H1 (cell line): ENCODE data around the gene METAP1D. TPM values are rescaled to one million over a fixed set of nuclear protein-coding genes. Genes with fewer than 3 reads are reported as not detected.

Experiments
- BCL11A ChIP-seq, 2 experiments: IDR thresholded peaks; one replicate each; pipeline ENCODE4 v1.6.1; 2011; ENCODE audit warnings: low read depth in 2 of 2, low read length in 2 of 2, mild to moderate bottlenecking in 2 of 2
- BRCA1 ChIP-seq: IDR thresholded peaks from 2 replicates; pipeline ENCODE4 v1.6.1; 2012; ENCODE audit warnings: low read depth, low read length, improper control_type of control experiment
- CHD2 ChIP-seq: IDR thresholded peaks from 2 replicates; pipeline ENCODE4 v1.6.1; 2012; ENCODE audit warnings: low read length, improper control_type of control experiment
- CREB1 ChIP-seq: IDR thresholded peaks from 2 replicates; pipeline ENCODE4 v1.6.1; 2012; ENCODE audit warnings: inconsistent platforms
- CTCF ChIP-seq, 3 experiments: IDR thresholded peaks; 1 replicate in 2 of 3; 2 replicates in 1 of 3; pipeline versions ENCODE4 v1.5.1 to v1.6.1; 2011; ENCODE audit warnings: low read length in 3 of 3, mild to moderate bottlenecking in 3 of 3, inconsistent platforms in 2 of 3, low read depth in 1 of 3, moderate library complexity in 1 of 3; ENCODE audit not compliant: insufficient read depth in 1 of 3; ENCODE audit errors: control extremely low read depth in 1 of 3
- EZH2 ChIP-seq: fragments of 200-600 bp; sonication (generic); IDR thresholded peaks from 2 replicates; pipeline ENCODE4 v1.7.1; 2012; ENCODE audit warnings: low read depth, mild to moderate bottlenecking, moderate library complexity, low read length, inconsistent platforms; ENCODE audit not compliant: severe bottlenecking
- FOSL1 ChIP-seq: IDR thresholded peaks from 2 replicates; pipeline ENCODE4 v1.6.1; 2011; ENCODE audit warnings: mild to moderate bottlenecking, low read depth, low read length, moderate library complexity; ENCODE audit not compliant: insufficient read depth
- GABPA ChIP-seq: IDR thresholded peaks from 2 replicates; pipeline ENCODE4 v1.6.1; 2011; ENCODE audit warnings: mild to moderate bottlenecking, low read length, moderate library complexity, borderline replicate concordance; ENCODE audit not compliant: insufficient read depth
- GTF2F1 ChIP-seq: IDR thresholded peaks from 2 replicates; pipeline ENCODE4 v1.6.1; 2012; ENCODE audit warnings: low read depth, low read length, improper control_type of control experiment, borderline replicate concordance
- HDAC6 ChIP-seq: IDR thresholded peaks from one replicate; pipeline ENCODE4 v1.7.1; 2012; ENCODE audit warnings: low read depth, mild to moderate bottlenecking, inconsistent platforms, low read length, moderate library complexity
- KDM5A ChIP-seq: fragments of 200-600 bp; IDR thresholded peaks from 2 replicates; pipeline ENCODE4 v1.7.1; 2012; ENCODE audit warnings: mild to moderate bottlenecking, low read length, inconsistent platforms, mixed read lengths
- MAX ChIP-seq: IDR thresholded peaks from 2 replicates; pipeline ENCODE4 v1.6.1; 2012; ENCODE audit warnings: inconsistent platforms
- NANOG ChIP-seq: IDR thresholded peaks from 2 replicates; pipeline ENCODE4 v1.6.1; 2011; ENCODE audit warnings: low read length, low read depth, mild to moderate bottlenecking, inconsistent platforms; ENCODE audit not compliant: insufficient read depth, poor library complexity, severe bottlenecking
- POLR2A ChIP-seq, 2 experiments: IDR thresholded peaks; 1 replicate in 1 of 2; 2 replicates in 1 of 2; pipeline ENCODE4 v1.6.1; 2011; ENCODE audit warnings: low read depth in 2 of 2, low read length in 2 of 2, mild to moderate bottlenecking in 2 of 2; ENCODE audit errors: control extremely low read depth in 1 of 2
- POLR2AphosphoS5 ChIP-seq: IDR thresholded peaks from 2 replicates; pipeline ENCODE4 v1.6.1; 2011; ENCODE audit warnings: low read depth, low read length
- RFX5 ChIP-seq: IDR thresholded peaks from 2 replicates; pipeline ENCODE4 v1.6.1; 2011; ENCODE audit warnings: low read depth, low read length, improper control_type of control experiment, borderline replicate concordance
- RNF2 ChIP-seq: fragments of 200-900, 300-1000 bp; sonication (generic); IDR thresholded peaks from 2 replicates; pipeline ENCODE4 v1.7.1; 2016; ENCODE audit warnings: borderline replicate concordance, low read depth, mild to moderate bottlenecking, antibody characterized with exemption, low read length; ENCODE audit not compliant: poor library complexity, severe bottlenecking; ENCODE audit errors: missing control alignments
- RXRA ChIP-seq: IDR thresholded peaks from 2 replicates; pipeline ENCODE4 v1.6.1; 2011; ENCODE audit warnings: low read depth, mild to moderate bottlenecking, low read length, moderate library complexity; ENCODE audit not compliant: insufficient read depth
- SAP30 ChIP-seq: fragments of 300-600 bp; sonication (generic); IDR thresholded peaks from 2 replicates; pipeline ENCODE4 v1.7.1; 2012; ENCODE audit warnings: low read length, moderate library complexity, mild to moderate bottlenecking, inconsistent platforms; ENCODE audit not compliant: insufficient read depth, insufficient replicate concordance
- SIRT6 ChIP-seq: IDR thresholded peaks from one replicate; pipeline ENCODE4 v1.7.1; 2012; ENCODE audit warnings: low read length, inconsistent platforms
- TCF12 ChIP-seq: IDR thresholded peaks from 2 replicates; pipeline ENCODE4 v1.6.1; 2011; ENCODE audit warnings: low read depth, mild to moderate bottlenecking, low read length
- TEAD4 ChIP-seq: IDR thresholded peaks from 2 replicates; pipeline ENCODE4 v1.6.1; 2012; ENCODE audit warnings: low read depth, low read length, inconsistent platforms, mixed read lengths
- polyA plus RNA-seq, 7 experiments: library from polyadenylated mRNA; depleted of rRNA in 3 of 7; stranded (reverse) in 5 of 7; unstranded in 2 of 7; fragments of >200 nt in 5 of 7; fragments of 200-250 nt in 2 of 7; gene quantifications; 1 replicate in 5 of 7; 2 replicates in 1 of 7; 4 replicates in 1 of 7; pipeline versions ENCODE4 v1.2.1 to v1.2.3, GENCODE V29; 2011 to 2013; ENCODE audit warnings: missing spikeins in 2 of 7, mixed read lengths in 2 of 7
- total RNA-seq: library from RNA; stranded (reverse); fragmentation: NEBNext Ultra II Directional; extraction: Animal tissue kit (Norgen Biotek cat#: 25700); gene quantifications from 2 replicates; pipeline ENCODE4 v1.2.1, GENCODE V29; 2021

The METAP1D gene
- total and polyA plus RNA-seq, 2 of the 8 experiments (the other 6 are each of a cell fraction or from before 2014, with no cell fraction given): 3.9 to 6.2 TPM

- TF ChIP-seq EZH2 (peak; percentile 47), HDAC6 (no peak), SIRT6 (no peak), POLR2A (IDR thresholded peaks at IDR 0.05; ENCODE audit: control extremely low read depth in 1 of 2, low read depth in 2 of 2, low read length in 2 of 2) (no peak), RFX5 (no peak), GABPA (no peak), RXRA (no peak), SAP30 (no peak), FOSL1 (no peak), BRCA1 (no peak), GTF2F1 (no peak), RNF2 (peak; percentile 60), CREB1 (no peak), BCL11A (IDR thresholded peaks at IDR 0.05; ENCODE audit: low read depth in 2 of 2, low read length in 2 of 2) (no peak), NANOG (no peak), TEAD4 (no peak), KDM5A (no peak), CHD2 (no peak), TCF12 (no peak), POLR2AphosphoS5 (no peak), CTCF (IDR thresholded peaks at IDR 0.05; ENCODE audit: control extremely low read depth in 1 of 3, insufficient read depth in 1 of 3, low read depth in 1 of 3, low read length in 3 of 3) (no peak), MAX (no peak; the same call in 1 of the 2 replicates)
Measured at GRCh38 chr2:172084645-172085459, 85.1 kb downstream of the METAP1D start (continued).
